Fibroblast of lung (primary cell): Measurements from ENCODE around the gene IL10RB.
"Not testable (repeated sequence)": the region's sequence is repeated elsewhere in the genome, so short reads cannot be mapped to it uniquely, and the experiment has no call there.

Experiments used
- CTCF ChIP-seq, 2 donors: IDR thresholded peaks in 1 of 2; conservative IDR thresholded peaks in 1 of 2; 1 replicate in 1 of 2; 2 replicates in 1 of 2; pipeline ENCODE4 v1.5.1; 2011 to 2012; ENCODE audit warnings: low read length in 2 of 2, control low read depth in 1 of 2, inconsistent platforms in 1 of 2, low read depth in 1 of 2, mild to moderate bottlenecking in 1 of 2
- EZH2 ChIP-seq: IDR thresholded peaks from 2 replicates; pipeline ENCODE4 v1.5.1; 2012; ENCODE audit warnings: low read length, control low read depth, mild to moderate bottlenecking; ENCODE audit errors: missing control alignments

- TF ChIP-seq CTCF (conservative IDR thresholded peaks at IDR 0.05 in 1 of 2, IDR thresholded peaks at IDR 0.05 in 1 of 2; ENCODE audit: low read depth in 1 of 2, low read length in 2 of 2); EZH2: not testable (repeated sequence)
These were observed 54.8 kb downstream of the IL10RB start for GRCh38 chr21:33321005-33321404.
